GM19468 (cell line): ENCODE results near the gene ELF4.
"Not testable (repeated sequence)": the region's sequence is repeated elsewhere in the genome, so short reads cannot be mapped to it uniquely, and the experiment has no call there.

Experiments
- ATAC-seq: cut with Tn5 transposase; IDR thresholded peaks from one replicate; pipeline ENCODE4 v1.9.1; 2021; ENCODE audit warnings: mild to moderate bottlenecking, moderate library complexity, moderate number of reproducible peaks; ENCODE audit not compliant: unreplicated experiment; ENCODE audit errors: extremely low read depth

Gene ELF4

GRCh38 chrX:130115119-130115885 lies 5.0 kb upstream of the ELF4 start:
- ATAC-seq: not testable (repeated sequence)

DNA sequence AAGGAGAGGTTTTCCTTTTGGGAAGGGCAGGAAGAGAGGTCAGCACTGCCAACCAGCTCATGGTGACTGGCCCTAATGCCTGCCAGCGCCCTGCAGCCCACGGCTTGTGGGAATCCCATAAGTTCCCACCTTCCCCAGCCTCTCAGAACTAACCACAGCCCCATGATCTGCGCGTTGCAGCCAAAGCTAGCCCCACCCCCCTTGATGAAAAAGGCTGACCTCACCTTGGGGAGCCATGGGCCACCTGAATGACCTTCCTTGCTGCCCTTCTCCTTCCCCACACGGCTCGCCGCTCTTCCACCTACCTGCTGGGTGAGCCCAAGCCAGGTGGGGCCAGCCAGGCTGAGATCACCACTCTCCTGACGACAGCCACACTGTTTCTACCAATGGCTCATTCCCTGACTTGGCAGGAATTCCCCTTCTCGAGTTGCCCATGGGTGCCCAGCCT lies 3.9 kb upstream of the ELF4 start:
- no peak for ATAC-seq

GRCh38 chrX:130111220-130112154 lies 1.2 kb upstream of the ELF4 start:
- ATAC-seq: no peak

GRCh38 chrX:130109429-130110378 lies 593 bp downstream of the ELF4 start:
- ATAC-seq: no peak

- ATAC-seq: peak; percentile 36
Observed at GRCh38 chrX:130108647-130109428, 1.5 kb downstream of the ELF4 start.

- ATAC-seq: no peak
Observed at GRCh38 chrX:130106071-130106470, 4.2 kb downstream of the ELF4 start.

DNA sequence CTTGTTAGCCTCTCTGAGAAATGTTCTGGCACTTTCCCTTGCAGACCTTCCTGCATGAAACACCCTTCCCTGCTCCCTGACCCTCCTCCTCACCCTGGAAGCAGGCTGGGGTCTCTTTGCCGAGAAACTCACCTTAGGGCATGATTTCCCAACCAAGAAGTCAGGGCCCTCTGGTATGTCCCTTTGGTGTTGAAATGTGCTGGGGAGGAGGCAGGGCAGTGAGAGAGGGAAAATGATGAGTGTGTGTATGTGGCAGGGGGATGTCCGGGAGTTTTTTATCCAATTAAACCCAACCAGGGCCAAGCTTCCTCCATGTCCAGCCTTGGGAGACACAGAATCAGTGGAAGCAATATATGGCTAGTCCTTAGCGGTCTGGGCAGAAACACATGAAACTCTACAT lies 5.1 kb downstream of the ELF4 start:
- no peak for ATAC-seq

- ATAC-seq: no peak
Observed at GRCh38 chrX:130103605-130104004, 6.7 kb downstream of the ELF4 start.

- no peak for ATAC-seq
Observed at GRCh38 chrX:130100180-130100579, 10.1 kb downstream of the ELF4 start.

GRCh38 chrX:130098210-130098552 lies 12.1 kb downstream of the ELF4 start:
- ATAC-seq: no peak

- ATAC-seq: no peak
Observed at GRCh38 chrX:130097507-130098209, 12.6 kb downstream of the ELF4 start.

GRCh38 chrX:130095249-130096030 lies 14.9 kb downstream of the ELF4 start:
- no peak for ATAC-seq

DNA sequence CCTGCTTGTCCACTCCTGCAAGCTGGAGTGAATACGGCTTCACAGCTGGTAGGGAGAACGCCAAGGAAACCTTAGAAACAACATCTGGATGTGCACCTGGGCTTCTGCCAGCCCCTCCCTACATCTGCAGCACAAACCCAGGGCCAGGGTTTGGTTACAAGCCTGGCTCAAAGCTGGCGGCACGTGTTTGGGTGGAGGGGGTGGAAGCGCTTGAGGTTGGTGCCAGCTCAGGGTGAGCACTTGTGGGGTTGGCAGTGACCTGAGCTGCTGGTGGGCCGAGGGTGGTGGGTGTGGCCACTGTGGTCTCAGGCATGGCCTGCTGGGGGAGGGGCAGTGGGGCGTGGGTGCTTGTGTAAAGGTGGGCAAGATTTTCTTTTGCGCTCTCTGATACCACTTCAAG lies 15.6 kb downstream of the ELF4 start:
- ATAC-seq: no peak

DNA sequence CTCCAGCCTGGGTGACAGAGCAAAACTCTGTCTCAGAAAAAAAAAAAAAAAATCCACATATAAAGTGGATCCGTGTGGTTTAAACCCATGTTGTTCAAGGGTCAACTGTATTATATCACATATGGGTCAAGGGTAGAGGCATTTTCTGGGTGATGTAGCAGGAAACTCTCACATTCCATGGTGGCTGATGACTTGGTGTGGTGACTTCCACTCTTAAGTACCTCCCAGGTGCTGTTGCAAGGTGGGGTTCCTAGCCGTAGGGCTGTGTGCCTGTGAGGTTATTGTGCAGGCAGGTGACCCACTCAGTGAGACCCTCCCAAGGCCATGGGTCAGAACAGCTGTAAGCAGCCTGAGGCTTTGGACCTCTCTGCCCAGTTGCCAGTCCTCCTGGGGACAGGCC lies 17.0 kb downstream of the ELF4 start:
- ATAC-seq: no peak

DNA sequence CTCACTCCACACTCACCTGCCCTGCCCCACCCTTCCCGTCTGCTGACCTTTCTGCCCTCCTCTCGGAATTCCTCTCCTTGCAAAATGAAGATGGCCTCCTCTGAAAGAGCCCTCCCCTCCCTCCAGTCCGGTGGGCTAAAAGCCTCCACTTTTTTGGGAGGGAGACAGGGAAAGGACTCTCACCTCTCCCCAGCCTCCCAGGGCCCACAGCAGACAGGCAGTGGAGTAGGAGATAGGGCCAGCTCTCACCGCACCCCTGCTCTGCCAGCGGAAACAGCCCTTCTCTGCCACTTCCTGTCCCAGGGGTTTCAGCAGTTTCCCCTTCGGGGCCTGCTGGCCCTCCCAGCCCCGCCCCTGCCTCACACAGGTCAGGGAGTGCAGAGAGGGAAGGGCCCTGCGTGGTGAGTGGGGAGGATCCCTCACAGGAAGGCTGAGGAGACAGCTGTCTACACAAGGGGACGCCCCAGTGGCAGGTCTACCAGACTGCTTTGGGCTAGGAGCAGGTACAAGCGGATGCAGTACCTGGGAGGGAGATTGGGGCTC lies 18.2 kb downstream of the ELF4 start:
- peak; percentile 99 for ATAC-seq

DNA sequence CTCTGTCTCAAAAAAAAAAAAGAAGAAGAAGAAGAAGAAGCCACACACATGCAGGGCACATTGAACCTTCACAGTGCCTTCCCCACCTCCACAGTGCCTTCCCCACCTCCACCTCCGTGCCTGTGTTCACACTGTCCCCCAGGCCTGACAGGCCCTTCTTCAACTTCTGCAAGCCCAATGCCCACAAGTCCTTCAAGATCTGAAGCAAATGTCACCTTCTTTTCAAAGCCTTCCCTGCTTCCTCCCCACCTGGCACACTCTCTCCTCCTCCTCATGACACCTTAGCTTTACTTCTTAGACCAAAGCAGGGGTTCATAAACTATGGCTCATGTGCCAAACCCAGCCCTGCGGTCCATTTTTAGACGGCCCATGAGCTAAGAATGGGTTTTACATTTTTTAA lies 19.9 kb downstream of the ELF4 start:
- no peak for ATAC-seq

DNA sequence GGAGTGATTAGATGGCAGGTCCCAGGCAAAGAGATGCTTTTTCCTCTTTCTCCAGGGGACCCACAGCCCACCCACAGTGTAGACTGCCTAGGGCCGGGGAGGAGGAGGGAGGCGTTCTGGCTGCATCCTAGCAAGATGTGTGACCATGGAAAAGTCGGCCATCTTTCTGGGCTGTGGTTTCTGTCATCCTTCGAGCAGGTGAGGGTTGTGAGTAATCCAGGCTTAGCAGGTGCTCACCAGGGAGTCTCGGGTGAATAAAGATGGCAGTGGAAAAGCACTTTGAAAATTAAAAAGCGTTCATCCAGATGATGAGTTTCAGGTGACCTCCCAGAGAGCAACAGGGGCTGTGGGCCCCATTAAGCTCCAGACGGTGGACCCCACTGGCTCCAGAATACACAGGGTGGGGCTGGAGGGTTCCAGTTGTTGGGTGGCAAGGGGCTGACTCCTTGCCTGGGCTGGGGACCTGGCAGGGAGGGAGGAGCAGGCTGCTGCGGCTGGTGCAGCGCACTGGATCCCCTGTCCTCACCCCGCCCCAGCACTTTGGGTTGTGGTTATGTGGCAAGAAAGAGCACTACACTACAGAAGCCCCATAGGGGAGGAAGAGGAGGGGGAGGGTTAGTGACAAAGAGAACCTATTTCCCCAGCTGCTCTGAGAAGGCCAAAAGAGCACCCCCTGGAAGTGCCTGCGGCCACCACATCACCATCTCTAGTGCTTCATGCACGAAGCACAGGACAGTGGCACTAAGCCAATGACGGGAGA lies 23.7 kb downstream of the ELF4 start:
- ATAC-seq: no peak
